HepG2 (cell line): Measurements from ENCODE around the gene TAF1C. TPM values are rescaled to one million over a fixed set of nuclear protein-coding genes. Genes with fewer than 3 reads are reported as not detected.

Source experiments
- AGO2 ChIP-seq: fragments of 200-400 bp; formaldehyde crosslinking; optimal IDR thresholded peaks from 2 replicates; pipeline ENCODE3; 2017; ENCODE audit warnings: mild to moderate bottlenecking, low read depth, low read length, moderate library complexity
- CBX2 ChIP-seq, 2 experiments: fragments of 200-600 bp in 1 of 2; sonication (generic); formaldehyde crosslinking in 1 of 2; IDR thresholded peaks; 2 replicates each; pipeline versions ENCODE4 v1.7.0 to v1.8.1; 2018 to 2022; ENCODE audit warnings: low read depth in 2 of 2, low read length in 1 of 2, mild to moderate bottlenecking in 1 of 2, missing genetic modification reagents in 1 of 2
- DNMT1 ChIP-seq: sonication (generic); formaldehyde crosslinking; IDR thresholded peaks from 2 replicates; pipeline ENCODE4 v1.5.1; 2020; ENCODE audit warnings: mild to moderate bottlenecking, missing genetic modification reagents
- ELF1 ChIP-seq: sonication (generic); formaldehyde crosslinking; IDR thresholded peaks from 2 replicates; pipeline ENCODE4 v1.4.0; 2020; ENCODE audit warnings: missing genetic modification reagents
- EP300 ChIP-seq, 3 experiments: sonication (generic) in 1 of 3; formaldehyde crosslinking in 1 of 3; IDR thresholded peaks; 2 replicates each; pipeline versions ENCODE4 v1.5.1 to v1.6.1; 2011 to 2020; ENCODE audit warnings: low read depth in 2 of 3, low read length in 2 of 3, borderline replicate concordance in 1 of 3, improper control_type of control experiment in 1 of 3, mild to moderate bottlenecking in 1 of 3, missing genetic modification reagents in 1 of 3, moderate library complexity in 1 of 3
- GZF1 ChIP-seq: sonication (generic); formaldehyde crosslinking; IDR thresholded peaks from 2 replicates; pipeline ENCODE4 v1.5.1; 2020; ENCODE audit warnings: mild to moderate bottlenecking, missing genetic modification reagents
- KAT8 ChIP-seq: IDR thresholded peaks from 2 replicates; pipeline ENCODE4 v1.6.1; 2016; ENCODE audit warnings: missing genetic modification reagents, missing compliant biosample characterization
- KLF6 ChIP-seq: IDR thresholded peaks from 2 replicates; pipeline ENCODE4 v1.8.0; 2016; ENCODE audit warnings: missing biosample characterization, missing genetic modification reagents
- MXI1 ChIP-seq: IDR thresholded peaks from 3 replicates; pipeline ENCODE4 v1.6.1; 2012; ENCODE audit warnings: low read depth, low read length, inconsistent platforms, borderline replicate concordance
- PLRG1 ChIP-seq: fragments of 450-650 bp; conservative IDR thresholded peaks from 2 replicates; pipeline ENCODE4 v1.6.1; 2016
- RAD21 ChIP-seq: fragments of 450-650 bp; formaldehyde crosslinking; IDR thresholded peaks from 2 replicates; pipeline ENCODE4 v1.5.0; 2020; ENCODE audit warnings: mild to moderate bottlenecking
- RFX1 ChIP-seq: fragments of 450-650 bp; IDR thresholded peaks from 2 replicates; pipeline ENCODE4 v1.6.1; 2017
- RORA ChIP-seq: sonication (generic); formaldehyde crosslinking; IDR thresholded peaks from 2 replicates; pipeline ENCODE4 v1.5.0; 2020; ENCODE audit warnings: mild to moderate bottlenecking, missing genetic modification reagents, moderate library complexity
- TARDBP ChIP-seq: sonication (generic); formaldehyde crosslinking; IDR thresholded peaks from 2 replicates; pipeline ENCODE4 v1.8.0; 2022; ENCODE audit warnings: mild to moderate bottlenecking, missing genetic modification reagents
- TOE1 ChIP-seq: sonication (generic); formaldehyde crosslinking; IDR thresholded peaks from 2 replicates; pipeline ENCODE4 v1.4.0; 2020; ENCODE audit warnings: mild to moderate bottlenecking, missing genetic modification reagents
- ZNF672 ChIP-seq: sonication (generic); formaldehyde crosslinking; IDR thresholded peaks from 2 replicates; pipeline ENCODE4 v1.8.1; 2022; ENCODE audit warnings: missing genetic modification reagents
- ZNF737 ChIP-seq: sonication (generic); formaldehyde crosslinking; IDR thresholded peaks from 2 replicates; pipeline ENCODE4 v1.5.0; 2020; ENCODE audit warnings: missing genetic modification reagents, mild to moderate bottlenecking, borderline replicate concordance
- ZNF776 ChIP-seq: sonication (generic); formaldehyde crosslinking; IDR thresholded peaks from 2 replicates; pipeline ENCODE4 v1.4.0; 2020; ENCODE audit warnings: mild to moderate bottlenecking, missing genetic modification reagents
- polyA plus RNA-seq, 8 experiments: library from polyadenylated mRNA; depleted of rRNA in 3 of 8; stranded (reverse) in 7 of 8; unstranded in 1 of 8; fragments of >200 nt; fragmentation: Illumina TruSeq in 4 of 8; extraction: Trizol in 4 of 8; gene quantifications; 2 replicates each; pipeline versions ENCODE4 v1.2.1 to v1.2.3, GENCODE V29; 2011 to 2016; ENCODE audit warnings: low read depth in 4 of 8, missing spikeins in 1 of 8, mixed read lengths in 1 of 8; ENCODE audit not compliant: insufficient read depth in 1 of 8
- total RNA-seq, 5 experiments: library from RNA; depleted of rRNA; stranded (reverse); fragments of >200 nt; fragmentation: Illumina TruSeq; extraction: Trizol; gene quantifications; 2 replicates each; pipeline ENCODE4 v1.2.3, GENCODE V29; 2016; ENCODE audit warnings: low read depth in 1 of 5
- TF ChIP-seq, protein P1 (sequence below): sonication (generic); formaldehyde crosslinking; IDR thresholded peaks from 2 replicates; pipeline ENCODE4 v1.5.0; 2020; ENCODE audit warnings: mild to moderate bottlenecking, missing genetic modification reagents, borderline replicate concordance
- TF ChIP-seq, protein P2 (sequence below): sonication (generic); formaldehyde crosslinking; conservative IDR thresholded peaks from 2 replicates; pipeline ENCODE4 v1.4.0; 2020; ENCODE audit warnings: missing genetic modification reagents
- TF ChIP-seq, protein P3 (sequence below): sonication (generic); formaldehyde crosslinking; IDR thresholded peaks from 2 replicates; pipeline ENCODE4 v1.4.0; 2020; ENCODE audit warnings: missing genetic modification reagents

TAF1C gene
- total and polyA plus RNA-seq, 2 of the 13 experiments (the other 11 are each of a cell fraction or from before 2014, with no cell fraction given), result 15.6 to 20.8 TPM

DNA sequence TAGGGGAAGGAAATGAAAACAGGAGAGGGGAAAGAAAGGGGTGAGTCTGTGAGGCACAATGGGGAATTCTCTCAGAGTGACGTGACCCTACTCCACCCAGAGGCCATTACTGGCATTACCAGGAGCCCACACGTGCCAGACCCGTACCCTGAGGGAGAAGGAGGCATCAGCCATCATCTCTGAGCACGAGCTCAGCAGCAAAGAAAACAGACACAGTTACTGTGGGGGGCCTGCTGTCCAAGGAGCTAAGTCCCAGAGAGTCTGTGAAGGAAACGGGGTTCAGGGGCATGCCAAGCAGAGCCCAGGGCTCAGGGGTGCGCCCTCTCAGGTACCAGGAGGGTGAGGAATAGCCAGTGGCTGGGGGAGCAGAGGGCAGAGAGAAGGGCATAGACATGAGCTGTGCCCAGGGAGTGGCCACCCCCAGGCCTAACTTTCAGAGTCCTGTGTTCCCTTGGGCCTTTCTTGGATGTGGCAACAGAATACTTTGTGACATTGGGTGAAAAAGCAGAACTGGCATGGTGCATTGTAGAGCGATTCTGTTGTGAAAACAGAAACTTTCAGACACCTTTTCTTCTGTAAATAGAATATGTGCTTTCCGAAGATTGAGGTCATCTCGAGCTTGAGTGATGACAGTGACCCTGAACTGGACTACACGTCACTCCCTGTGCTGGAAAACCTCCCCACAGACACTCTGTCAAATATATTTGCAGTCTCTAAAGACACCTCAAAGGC, 11.3 kb downstream of the TAF1C start (continued):
- TF ChIP-seq DNMT1 (CRISPR knock-in tag) (no peak), EP300 (IDR thresholded peaks at IDR 0.05; ENCODE audit: low read depth in 2 of 2, low read length in 2 of 2) (no peak), EP300 (CRISPR knock-in tag; IDR thresholded peaks at IDR 0.05; ENCODE audit: borderline replicate concordance) (no peak), TOE1 (CRISPR knock-in tag) (no peak), ZNF737 (CRISPR knock-in tag) (0 out of 2 replicates have a peak, but pooled peaks have one; percentile 33), PLRG1 (no peak), ZNF672 (no peak), CBX2 (IDR thresholded peaks at IDR 0.05; ENCODE audit: low read depth, low read length) (no peak), CBX2 (CRISPR knock-in tag; IDR thresholded peaks at IDR 0.05; ENCODE audit: low read depth) (no peak), GZF1 (CRISPR knock-in tag) (no peak), RAD21 (peak; percentile 79), MXI1 (peak; percentile 67; the same call in 2 of the 3 replicates), KLF6 (CRISPR knock-in tag) (no peak), KAT8 (0 out of 2 replicates have a peak, but pooled peaks have one; percentile 34), RFX1 (no peak), ELF1 (0 out of 2 replicates have a peak, but pooled peaks have one; percentile 11), RORA (CRISPR knock-in tag) (no peak), TARDBP (0 out of 2 replicates have a peak, but pooled peaks have one; percentile 40), AGO2 (no peak), ZNF776 (CRISPR knock-in tag) (no peak)
- TF ChIP-seq, protein P1, sequence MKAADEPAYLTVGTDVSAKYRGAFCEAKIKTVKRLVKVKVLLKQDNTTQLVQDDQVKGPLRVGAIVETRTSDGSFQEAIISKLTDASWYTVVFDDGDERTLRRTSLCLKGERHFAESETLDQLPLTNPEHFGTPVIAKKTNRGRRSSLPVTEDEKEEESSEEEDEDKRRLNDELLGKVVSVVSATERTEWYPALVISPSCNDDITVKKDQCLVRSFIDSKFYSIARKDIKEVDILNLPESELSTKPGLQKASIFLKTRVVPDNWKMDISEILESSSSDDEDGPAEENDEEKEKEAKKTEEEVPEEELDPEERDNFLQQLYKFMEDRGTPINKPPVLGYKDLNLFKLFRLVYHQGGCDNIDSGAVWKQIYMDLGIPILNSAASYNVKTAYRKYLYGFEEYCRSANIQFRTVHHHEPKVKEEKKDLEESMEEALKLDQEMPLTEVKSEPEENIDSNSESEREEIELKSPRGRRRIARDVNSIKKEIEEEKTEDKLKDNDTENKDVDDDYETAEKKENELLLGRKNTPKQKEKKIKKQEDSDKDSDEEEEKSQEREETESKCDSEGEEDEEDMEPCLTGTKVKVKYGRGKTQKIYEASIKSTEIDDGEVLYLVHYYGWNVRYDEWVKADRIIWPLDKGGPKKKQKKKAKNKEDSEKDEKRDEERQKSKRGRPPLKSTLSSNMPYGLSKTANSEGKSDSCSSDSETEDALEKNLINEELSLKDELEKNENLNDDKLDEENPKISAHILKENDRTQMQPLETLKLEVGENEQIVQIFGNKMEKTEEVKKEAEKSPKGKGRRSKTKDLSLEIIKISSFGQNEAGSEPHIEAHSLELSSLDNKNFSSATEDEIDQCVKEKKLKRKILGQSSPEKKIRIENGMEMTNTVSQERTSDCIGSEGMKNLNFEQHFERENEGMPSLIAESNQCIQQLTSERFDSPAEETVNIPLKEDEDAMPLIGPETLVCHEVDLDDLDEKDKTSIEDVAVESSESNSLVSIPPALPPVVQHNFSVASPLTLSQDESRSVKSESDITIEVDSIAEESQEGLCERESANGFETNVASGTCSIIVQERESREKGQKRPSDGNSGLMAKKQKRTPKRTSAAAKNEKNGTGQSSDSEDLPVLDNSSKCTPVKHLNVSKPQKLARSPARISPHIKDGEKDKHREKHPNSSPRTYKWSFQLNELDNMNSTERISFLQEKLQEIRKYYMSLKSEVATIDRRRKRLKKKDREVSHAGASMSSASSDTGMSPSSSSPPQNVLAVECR (CRISPR knock-in tag), result peak; percentile 12; the same call in 1 of the 2 replicates
- TF ChIP-seq, protein P2, sequence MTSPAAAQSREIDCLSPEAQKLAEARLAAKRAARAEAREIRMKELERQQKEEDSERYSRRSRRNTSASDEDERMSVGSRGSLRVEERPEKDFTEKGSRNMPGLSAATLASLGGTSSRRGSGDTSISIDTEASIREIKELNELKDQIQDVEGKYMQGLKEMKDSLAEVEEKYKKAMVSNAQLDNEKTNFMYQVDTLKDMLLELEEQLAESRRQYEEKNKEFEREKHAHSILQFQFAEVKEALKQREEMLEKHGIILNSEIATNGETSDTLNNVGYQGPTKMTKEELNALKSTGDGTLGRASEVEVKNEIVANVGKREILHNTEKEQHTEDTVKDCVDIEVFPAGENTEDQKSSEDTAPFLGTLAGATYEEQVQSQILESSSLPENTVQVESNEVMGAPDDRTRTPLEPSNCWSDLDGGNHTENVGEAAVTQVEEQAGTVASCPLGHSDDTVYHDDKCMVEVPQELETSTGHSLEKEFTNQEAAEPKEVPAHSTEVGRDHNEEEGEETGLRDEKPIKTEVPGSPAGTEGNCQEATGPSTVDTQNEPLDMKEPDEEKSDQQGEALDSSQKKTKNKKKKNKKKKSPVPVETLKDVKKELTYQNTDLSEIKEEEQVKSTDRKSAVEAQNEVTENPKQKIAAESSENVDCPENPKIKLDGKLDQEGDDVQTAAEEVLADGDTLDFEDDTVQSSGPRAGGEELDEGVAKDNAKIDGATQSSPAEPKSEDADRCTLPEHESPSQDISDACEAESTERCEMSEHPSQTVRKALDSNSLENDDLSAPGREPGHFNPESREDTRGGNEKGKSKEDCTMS (CRISPR knock-in tag), result no peak
- TF ChIP-seq, protein P3, sequence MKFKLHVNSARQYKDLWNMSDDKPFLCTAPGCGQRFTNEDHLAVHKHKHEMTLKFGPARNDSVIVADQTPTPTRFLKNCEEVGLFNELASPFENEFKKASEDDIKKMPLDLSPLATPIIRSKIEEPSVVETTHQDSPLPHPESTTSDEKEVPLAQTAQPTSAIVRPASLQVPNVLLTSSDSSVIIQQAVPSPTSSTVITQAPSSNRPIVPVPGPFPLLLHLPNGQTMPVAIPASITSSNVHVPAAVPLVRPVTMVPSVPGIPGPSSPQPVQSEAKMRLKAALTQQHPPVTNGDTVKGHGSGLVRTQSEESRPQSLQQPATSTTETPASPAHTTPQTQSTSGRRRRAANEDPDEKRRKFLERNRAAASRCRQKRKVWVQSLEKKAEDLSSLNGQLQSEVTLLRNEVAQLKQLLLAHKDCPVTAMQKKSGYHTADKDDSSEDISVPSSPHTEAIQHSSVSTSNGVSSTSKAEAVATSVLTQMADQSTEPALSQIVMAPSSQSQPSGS, result peak; percentile 33; the same call in 1 of the 2 replicates
